Measurements from ENCODE around the gene NPLOC4. TPM values are rescaled to one million over a fixed set of nuclear protein-coding genes. Genes with fewer than 3 reads are reported as not detected.

Gene NPLOC4
- polyA plus RNA-seq, 3 donors = 53.8 to 73.2 (median 54.3) TPM

DNA sequence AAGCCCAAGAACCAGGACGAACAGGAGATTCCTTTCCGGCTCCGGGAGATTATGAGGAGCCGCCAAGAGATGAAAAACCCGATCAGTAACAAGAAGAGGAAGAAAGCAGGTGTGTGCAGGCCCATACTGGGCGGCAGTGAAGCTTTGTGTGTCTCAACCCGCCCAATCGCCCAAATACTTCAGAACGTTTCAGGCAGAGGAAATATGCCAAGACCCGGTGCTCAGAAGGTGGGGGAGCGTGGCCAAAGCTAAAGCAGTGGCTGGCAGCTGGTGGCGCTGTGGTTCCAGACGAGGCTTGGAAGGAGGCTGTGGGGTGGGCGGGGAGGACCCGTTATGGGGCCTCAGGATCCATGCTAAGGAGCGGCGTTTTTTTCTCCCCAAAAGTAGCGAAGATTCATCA lies 30.8 kb upstream of the NPLOC4 start:
- DNase-seq (ENCODE audit: extremely low read depth in 1 of 11, low read depth in 9 of 11, low spot score in 4 of 11) = no peak

DNA sequence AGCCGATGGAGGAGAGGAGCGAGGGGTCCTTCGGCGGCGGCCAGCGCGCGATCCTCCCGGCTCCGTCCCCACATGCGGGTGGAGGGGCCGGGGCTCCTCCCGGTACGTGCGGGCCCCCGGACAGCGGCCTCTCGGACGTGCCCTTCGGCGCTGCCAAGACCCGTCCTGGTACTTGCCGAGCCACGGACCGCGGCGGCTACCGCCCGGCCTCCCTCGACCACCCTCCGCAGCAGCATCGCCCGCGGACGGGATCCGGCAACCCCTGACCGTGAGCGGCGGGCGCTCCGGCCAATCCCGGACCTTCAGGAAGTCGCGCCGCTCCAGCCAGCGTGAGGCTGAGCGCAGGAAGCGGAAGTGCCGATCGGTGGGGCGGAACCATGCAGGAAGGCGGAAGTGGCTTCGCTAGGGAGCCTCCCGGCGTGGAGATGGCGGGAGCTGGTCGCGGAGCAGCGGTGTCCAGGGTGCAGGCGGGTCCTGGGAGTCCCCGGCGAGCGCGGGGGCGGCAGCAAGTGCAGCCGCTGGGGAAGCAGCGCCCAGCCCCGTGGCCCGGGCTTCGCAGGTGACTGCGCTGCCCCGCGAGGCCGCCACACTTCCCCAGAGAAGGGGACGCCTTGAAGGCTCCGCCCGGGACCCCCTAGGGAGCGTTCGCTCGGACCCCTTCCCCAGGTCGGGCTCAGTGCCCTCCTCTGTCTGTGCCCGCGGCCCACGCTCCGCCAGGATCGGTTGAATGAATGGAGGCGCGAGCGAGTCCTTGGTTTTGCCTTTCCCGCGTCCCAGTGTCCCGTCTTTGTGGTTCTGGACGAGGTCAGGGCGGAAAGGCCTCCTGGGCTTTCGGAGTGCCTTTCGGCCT lies 29.7 kb upstream of the NPLOC4 start, which contains the start of the genes CCDC137 and OXLD1:
Gene CCDC137 (plus strand): TSS at position 396 of the 850 bp plus-strand sequence. CDS start 30 bp downstream, at position 426.
Gene OXLD1 (minus strand): TSS at position 264 of the 850 bp plus-strand sequence. CDS start 28 bp downstream, at position 236.
- peak; percentile 79 to 95 (median 93) for DNase-seq (ENCODE audit: extremely low read depth in 1 of 11, low read depth in 9 of 11, low spot score in 4 of 11)

DNA sequence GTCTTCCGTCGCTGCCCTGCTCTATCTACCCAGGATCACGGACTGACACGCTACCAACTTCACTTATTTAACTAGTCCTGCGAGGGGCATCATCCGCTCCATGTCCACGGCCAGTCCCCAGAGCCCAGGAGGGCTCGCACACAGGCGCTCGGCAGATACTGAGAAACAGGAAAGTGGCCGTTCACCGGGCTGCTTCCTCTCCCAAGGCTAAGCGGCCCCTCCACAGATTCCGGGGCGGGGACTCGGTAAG lies 29.1 kb upstream of the NPLOC4 start:
- no peak for DNase-seq (ENCODE audit: extremely low read depth in 1 of 11, low read depth in 9 of 11, low spot score in 4 of 11)

DNA sequence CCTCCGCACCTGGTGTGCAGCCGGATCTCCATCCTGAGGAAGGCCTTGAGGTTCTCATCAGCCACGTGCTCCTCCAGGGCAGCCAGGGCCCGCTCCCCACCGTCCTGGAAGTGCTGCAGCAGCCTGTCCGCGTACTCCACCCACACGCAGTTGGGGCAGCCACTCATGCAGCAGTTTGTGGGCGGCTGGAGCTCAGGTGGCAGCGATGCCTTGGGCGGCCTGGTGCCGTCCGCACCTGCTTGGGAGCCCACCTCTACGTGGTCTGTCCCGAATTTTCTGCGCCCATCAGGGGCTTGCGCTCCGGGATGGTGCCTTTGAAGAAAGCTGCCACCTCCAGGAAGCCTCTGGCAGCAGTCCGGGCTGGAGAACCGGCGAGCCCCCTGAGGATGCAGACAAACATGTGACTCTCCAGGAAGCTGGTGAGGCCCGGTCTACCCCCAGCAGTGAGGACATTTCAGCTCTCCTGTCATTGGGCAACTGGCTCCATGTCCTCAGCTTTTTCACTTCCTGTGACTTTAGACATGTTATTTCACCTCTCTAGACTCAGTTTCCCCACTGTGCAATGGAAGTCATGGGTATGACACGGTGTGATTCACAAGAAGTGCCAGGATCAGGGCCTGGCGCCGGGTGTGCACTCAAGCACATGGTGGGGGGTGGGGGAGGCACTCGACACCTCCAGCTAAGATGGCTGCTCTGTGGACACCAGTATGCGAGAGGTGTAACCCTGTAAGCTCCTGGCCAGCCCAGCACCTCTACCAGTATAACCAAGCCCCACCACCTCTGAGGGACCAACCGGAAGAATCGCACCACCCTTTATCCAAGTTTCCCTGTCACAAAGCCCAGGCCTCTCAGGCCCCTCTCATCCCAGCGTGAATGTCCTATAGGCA lies 28.5 kb upstream of the NPLOC4 start:
- no peak for DNase-seq (ENCODE audit: extremely low read depth in 1 of 11, low read depth in 9 of 11, low spot score in 4 of 11)

DNA sequence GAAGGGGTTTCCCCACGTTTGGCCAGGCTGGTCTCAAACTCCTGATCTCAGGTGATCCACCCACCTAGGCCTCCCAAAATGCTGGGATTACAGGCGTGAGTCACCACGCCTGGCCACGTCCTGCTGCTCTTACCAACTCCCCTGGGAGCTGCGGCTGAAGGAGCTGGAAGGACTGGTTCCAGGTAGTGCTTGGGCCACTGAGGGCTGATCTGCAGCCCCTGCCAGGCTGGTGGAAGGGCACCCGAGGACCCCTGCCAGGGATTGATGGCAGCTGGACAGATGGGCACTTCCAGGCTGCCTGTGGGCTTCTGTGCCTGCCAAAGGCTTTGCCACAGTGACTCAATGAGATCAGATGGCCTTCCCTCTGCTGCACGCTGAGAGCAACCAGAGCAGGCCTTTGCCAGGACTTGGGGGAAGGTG lies 27.1 kb upstream of the NPLOC4 start:
- DNase-seq (ENCODE audit: extremely low read depth in 1 of 11, low read depth in 9 of 11, low spot score in 4 of 11) = no peak

DNA sequence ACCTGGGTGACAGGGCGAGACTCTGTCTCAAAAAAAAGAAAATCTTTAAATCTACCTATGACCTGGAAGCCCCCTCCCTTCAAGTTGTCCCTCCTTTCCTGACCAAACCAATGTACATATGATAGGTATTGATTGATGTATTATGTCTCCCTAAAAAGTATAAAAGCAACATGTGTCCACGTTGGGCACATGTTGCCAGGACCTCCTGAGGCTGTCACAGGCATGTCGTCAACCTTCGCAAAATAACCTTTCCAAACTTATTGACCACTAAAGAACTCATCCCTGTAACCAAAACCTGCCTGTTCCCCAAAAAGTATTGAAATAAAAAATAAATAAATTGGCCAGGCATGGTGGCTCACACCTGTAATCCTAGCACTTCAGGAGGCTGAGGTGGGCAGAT lies 25.1 kb upstream of the NPLOC4 start:
- DNase-seq (ENCODE audit: extremely low read depth in 1 of 11, low read depth in 9 of 11, low spot score in 4 of 11) = no peak

DNA sequence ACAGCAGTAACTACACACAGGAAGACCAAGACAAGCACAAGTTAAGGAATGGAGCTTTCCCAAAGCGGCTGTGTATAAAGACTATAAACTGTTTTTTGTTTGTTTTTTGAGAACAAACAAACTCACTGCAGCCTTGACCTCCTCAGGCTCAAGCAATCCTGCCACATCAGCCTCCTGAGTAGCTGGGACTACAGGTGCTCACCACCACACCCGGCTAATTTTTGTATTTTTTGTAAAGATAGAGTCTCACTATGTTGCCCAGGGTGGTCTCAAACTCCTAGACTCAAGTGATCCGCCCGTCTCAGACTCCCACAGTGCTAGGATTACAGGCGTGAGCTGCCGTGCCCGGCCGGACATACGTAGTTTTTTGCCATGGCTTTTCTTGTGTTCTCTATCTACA lies 23.5 kb upstream of the NPLOC4 start:
- no peak for DNase-seq (ENCODE audit: extremely low read depth in 1 of 11, low read depth in 9 of 11, low spot score in 4 of 11)

DNA sequence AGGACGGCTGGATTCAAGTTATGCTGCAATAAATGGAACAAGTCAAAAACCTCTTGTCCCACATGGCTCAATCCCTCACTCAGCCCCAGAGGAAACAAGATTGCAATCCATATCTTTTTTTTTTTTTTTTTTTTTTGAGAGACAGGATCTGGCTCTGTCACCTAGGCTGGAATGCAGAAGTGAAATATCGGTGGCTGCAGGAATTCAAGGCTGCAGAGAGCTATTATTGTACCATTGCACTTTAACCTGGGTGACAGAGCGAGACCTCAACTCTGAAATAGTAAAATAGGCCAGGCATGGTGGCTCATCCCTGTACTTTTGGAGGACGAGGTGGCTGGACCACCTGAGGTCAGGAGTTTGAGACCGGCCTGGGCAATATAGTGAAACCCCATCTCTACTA lies 22.1 kb upstream of the NPLOC4 start:
- no peak for DNase-seq (ENCODE audit: extremely low read depth in 1 of 11, low read depth in 9 of 11, low spot score in 4 of 11)

DNA sequence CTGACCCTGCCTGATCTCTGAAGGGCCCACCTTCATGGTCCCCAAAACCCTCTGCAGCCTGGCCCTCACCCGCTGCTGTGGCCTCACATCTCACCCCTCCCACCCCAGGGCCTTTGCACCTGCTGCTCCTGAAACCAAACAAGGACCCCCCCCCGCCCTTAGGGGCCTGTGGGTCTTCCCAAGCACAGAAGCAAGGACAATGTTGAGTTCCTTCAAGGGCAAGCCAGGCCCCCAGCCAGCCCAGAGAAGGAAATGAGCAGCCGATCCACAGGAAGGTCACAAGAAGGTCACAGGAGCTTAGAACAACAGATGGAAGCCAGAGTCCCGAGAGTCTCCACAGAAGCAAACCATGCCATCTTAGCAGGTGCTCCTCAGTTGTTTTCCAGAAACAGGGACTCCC lies 19.9 kb upstream of the NPLOC4 start:
- DNase-seq (ENCODE audit: extremely low read depth in 1 of 11, low read depth in 9 of 11, low spot score in 4 of 11) = no peak

DNA sequence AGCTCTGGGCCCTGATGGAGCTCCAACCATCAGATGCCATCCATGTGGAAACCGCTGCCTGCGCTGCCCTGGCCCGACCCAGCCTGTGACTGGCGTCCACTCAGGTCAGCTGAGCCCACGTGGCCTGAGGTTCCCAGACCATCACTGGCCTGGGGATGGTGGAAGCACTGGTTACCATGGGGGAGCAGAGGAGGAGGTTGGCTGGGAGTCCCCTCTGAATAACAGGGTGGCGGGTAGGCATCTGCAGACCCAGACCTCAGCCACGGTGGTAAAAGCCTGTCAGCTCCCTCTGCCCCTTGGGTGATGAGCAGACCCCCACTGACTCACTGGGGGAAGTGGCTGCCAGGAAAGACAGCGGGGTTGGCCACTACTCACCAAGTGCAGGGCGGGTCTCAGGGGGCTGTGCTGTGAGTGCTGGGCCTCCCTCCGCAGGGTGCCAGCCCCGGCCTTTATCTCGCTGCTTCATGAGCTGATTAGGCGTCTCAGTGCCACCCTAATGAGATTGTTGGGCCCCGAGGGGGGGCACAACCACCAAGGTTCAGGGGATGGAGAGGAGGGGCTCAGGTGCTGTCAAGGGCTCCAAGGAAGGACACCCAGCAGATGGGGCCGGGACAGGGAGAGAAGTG lies 19.3 kb upstream of the NPLOC4 start, which contains the start of gene PDE6G:
Gene PDE6G (minus strand): TSS at position 425 of the 626 bp plus-strand sequence. CDS start 3,237 bp downstream, outside the sequence.
- DNase-seq (ENCODE audit: extremely low read depth in 1 of 11, low read depth in 9 of 11, low spot score in 4 of 11) = no peak

DNA sequence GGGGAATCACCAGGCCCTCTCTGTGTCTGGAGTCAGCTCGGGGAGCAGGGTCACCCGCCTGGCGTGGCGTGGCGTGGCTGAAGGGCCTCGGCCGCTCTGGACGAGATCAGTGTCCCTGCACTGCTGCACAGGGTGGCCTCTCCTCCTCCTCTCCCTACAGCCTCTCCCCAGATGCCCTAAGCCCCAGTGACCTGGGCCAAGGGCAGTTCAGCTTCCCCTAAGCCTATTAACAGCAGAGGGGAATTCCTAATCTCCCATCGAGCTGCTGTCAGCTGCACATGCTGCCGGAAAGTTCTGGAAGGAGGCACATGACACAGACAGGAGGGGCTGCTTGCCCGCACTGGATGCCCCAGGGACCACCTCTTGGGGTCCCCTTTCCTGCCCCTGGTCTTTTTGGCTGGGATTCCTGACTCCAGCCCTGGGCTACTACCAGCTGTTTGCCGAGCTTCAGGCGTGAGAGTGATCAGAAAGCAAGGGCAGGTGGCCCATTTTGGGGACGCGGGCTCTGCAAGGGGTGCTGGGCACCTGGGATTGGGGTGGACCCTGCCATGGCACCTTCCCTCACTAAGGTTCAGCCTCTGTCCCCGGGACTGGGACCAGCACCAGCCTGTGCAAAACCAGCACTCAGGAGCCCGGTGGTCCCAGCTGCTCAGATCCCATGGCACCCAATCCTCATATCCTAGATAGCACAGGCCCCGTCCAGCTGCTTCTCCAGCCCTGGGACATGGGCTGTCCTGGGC lies 18.6 kb upstream of the NPLOC4 start:
- DNase-seq (ENCODE audit: extremely low read depth in 1 of 11, low read depth in 9 of 11, low spot score in 4 of 11) = no peak

DNA sequence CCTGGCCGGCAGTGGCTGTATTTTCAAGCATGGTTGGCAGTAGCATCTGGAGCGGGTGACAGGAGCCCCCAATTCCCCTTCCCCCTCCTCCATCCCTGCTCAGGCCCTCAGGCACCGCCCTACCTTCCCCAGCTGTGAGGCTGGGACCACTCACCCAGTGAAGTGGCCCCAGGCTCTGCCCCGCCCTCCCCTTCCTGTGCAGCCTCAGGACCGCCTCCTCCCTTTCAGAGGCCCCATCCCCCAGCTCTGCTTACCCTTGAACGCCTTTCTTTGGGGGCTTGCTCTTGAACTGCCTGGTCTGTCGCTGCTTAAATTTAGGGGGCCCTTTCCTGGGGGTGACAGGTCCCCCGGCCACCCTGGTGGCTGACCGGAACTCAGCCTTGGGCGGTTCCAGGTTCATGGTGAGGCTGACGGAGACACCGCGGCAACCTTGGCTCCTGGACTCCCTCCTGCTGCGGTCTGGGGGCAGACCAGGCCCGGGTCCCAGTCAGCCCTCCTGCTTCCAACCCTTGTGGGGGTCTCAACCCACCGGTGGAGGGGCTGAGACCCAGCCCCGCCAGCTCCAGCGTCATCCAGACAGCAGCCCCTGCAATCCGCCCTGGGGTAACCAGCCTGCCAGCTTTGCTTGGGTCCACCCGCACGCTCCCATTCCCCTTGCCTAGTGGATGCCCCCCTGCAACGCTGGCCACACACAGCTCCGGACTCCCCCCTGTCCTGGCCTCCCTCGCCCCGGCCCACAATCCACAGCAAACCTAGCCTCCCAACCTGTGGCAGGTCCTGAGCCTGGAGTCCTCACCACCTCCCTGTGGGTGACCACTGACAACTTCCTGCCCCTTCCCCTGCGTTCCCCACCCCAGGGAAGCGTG lies 16.2 kb upstream of the NPLOC4 start:
- no peak for DNase-seq (ENCODE audit: extremely low read depth in 1 of 11, low read depth in 9 of 11, low spot score in 4 of 11)

DNA sequence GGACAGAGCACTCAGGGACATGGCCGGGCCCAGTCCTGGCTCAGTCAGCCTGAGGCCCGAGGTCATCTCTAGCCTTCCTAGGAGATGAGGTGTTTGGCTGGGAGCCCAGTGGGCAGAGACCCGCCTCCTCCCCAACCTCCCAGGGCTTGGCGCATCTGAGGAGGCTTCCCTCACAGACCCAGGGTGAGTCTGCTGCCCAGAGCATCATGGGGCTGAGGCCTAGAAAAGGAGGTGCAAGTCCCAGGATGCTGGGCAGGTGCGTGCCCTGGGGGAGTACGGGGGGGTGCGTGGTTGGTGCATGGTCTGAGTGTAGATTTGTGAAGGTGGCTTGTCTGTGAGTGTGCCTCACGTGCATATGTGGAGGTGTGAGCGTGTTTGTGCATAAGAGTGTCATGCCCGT lies 14.8 kb upstream of the NPLOC4 start:
- no peak for DNase-seq (ENCODE audit: extremely low read depth in 1 of 11, low read depth in 9 of 11, low spot score in 4 of 11)

DNA sequence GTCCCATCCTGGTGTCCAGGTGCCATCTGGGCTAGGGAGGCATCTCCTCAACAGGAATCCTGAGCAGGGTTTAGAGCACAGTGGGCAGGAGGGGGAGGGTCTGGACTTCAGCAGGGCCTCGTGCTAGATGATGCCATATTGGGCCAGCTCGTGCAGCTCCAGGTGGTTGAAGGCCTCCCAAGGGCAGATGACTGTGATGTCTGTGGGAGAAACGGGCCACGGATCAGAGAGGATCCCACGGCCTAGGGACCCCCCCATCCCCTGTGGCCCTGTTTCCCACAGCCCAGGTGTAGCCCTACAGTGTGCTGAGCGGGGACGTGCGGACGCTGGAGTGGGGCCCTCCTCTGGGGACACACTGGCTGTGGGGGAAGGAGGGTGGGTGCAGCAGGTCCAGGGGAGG lies 14.0 kb upstream of the NPLOC4 start:
- DNase-seq (ENCODE audit: extremely low read depth in 1 of 11, low read depth in 9 of 11, low spot score in 4 of 11) = no peak

DNA sequence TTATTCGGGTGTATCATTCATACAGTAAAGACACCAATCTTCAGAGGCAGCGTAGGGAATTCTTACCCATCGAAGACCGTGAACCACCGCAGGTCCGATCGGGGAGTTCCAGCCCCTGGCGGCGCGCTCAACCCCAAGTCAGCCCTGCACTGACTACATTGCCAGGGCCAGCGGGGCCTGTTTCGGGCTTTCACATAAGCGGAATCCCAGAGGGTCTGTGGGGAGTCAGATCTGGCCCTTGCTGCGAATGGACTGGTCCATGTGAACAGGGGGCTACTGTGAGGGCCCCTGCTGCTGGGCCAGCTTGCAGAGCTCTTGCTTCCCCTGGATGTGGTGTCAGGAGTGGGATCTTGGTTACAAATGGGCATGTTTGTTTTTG lies 11.8 kb upstream of the NPLOC4 start:
- DNase-seq (ENCODE audit: extremely low read depth in 1 of 11, low read depth in 9 of 11, low spot score in 4 of 11) = no peak

DNA sequence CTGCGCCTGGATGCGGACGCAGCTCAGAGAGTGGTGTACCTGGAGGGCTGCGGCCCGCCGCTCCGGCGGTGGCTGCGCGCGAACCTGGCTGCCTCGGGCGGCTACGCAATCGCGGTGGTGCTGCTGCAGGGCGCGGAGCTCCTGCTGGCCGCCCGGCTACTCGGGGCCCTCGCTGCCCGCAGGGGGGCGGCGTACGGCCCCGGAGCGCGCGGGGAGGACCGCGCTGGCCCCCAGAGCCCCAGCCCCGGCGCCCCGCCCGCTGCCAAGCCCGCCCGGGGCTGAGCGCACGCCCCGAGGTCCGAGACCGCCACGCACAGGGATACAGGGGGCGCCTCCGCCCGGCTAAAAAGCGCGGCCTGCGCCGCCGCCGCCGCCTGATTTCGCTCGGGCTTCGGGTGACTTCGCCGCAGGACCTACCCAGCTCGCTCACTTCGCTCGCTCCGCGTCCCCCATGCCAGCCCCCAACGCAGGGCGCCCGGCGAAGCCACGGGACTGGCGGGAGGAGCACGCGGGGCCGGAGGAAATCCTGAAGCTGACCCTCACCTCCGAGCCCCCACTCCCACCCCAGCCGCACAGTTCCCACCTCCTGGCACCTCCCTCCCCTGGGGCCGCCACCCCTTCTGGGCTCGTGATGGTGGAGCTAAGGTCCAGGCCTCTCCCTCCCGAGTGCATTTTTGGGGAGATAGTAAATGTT lies 11.2 kb upstream of the NPLOC4 start:
- no peak for DNase-seq (ENCODE audit: extremely low read depth in 1 of 11, low read depth in 9 of 11, low spot score in 4 of 11)

DNA sequence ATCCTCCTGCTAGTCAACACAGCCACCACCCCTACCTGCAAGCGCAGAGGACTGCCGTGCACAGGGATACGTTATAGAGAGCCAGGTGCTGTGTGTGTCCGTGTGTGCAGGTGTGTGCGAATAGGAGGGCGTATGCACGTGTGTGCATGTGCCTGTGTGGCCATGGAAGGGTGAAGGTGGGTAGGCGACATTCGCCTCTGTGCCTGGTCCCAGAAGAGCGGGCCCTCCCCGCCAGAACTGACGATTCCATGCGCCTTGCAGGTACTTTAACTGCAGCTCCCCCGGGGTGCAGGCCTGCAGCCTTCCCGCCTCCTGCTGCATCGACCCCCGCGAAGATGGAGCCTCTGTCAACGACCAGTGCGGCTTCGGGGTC lies 10.7 kb upstream of the NPLOC4 start:
- DNase-seq (ENCODE audit: extremely low read depth in 1 of 11, low read depth in 9 of 11, low spot score in 4 of 11) = no peak

Measured in renal cortex interstitium (tissue), 11 donors.